Large intestine (tissue), 12 donors: ENCODE measurements around the gene HSF2. TPM values are rescaled to one million over a fixed set of nuclear protein-coding genes. Genes with fewer than 3 reads are reported as not detected.
A peak's percentile ranks its signal among the peaks of the same experiment; 100 is the strongest.

ENCODE experiments used
- DNase-seq, 2 donors: peaks; one replicate each; pipeline versions ENCODE4 v3.0.0 to v3.0.0-alpha.2; 2013
- H3K27ac ChIP-seq: one replicate; pipeline ENCODE4 v1.5.1; 2013; ENCODE audit warnings: low read length
- H3K27me3 ChIP-seq: 2 replicates; pipeline ENCODE4 v1.6.1; 2013; ENCODE audit warnings: low read length; ENCODE audit not compliant: control insufficient read depth, insufficient read depth
- H3K36me3 ChIP-seq: 2 replicates; pipeline ENCODE4 v1.6.1; 2013; ENCODE audit warnings: low read length; ENCODE audit not compliant: control insufficient read depth, insufficient read depth
- H3K4me1 ChIP-seq: one replicate; pipeline ENCODE4 v1.6.1; 2013; ENCODE audit warnings: low read length; ENCODE audit not compliant: control insufficient read depth, insufficient read depth
- H3K4me3 ChIP-seq: one replicate; pipeline ENCODE4 v1.5.1; 2013; ENCODE audit warnings: low read length
- H3K9me3 ChIP-seq: one replicate; pipeline ENCODE4 v1.6.1; 2013; ENCODE audit warnings: mild to moderate bottlenecking, low read depth, low read length, moderate library complexity; ENCODE audit not compliant: control insufficient read depth
- WGBS: methylation state at CpG from one replicate; pipeline ENCODE4 v1.1.5; 2013; ENCODE audit warnings: low lambda C conversion rate; ENCODE audit not compliant: insufficient coverage; 5-methylcytosine and 5-hydroxymethylcytosine counted together
- long read RNA-seq, 11 donors: transcript quantifications; one replicate each; lab custom pipeline, GENCODE V29; 2026
- polyA plus RNA-seq: library from polyadenylated mRNA; unstranded; fragments of 120-200 nt; gene quantifications from one replicate; pipeline ENCODE4 v1.2.1, GENCODE V29; 2013

The HSF2 gene, protein sequence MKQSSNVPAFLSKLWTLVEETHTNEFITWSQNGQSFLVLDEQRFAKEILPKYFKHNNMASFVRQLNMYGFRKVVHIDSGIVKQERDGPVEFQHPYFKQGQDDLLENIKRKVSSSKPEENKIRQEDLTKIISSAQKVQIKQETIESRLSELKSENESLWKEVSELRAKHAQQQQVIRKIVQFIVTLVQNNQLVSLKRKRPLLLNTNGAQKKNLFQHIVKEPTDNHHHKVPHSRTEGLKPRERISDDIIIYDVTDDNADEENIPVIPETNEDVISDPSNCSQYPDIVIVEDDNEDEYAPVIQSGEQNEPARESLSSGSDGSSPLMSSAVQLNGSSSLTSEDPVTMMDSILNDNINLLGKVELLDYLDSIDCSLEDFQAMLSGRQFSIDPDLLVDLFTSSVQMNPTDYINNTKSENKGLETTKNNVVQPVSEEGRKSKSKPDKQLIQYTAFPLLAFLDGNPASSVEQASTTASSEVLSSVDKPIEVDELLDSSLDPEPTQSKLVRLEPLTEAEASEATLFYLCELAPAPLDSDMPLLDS
- polyA plus RNA-seq: 16.4 TPM
- long read RNA-seq, donor 1, partial matches to known transcripts: 0 of 4 reads
- long read RNA-seq, donor 1, other reads (novel, unspliced or antisense): 0 of 4 reads
- long read RNA-seq, donor 2, partial matches to known transcripts: 0 of 4 reads
- long read RNA-seq, donor 2, other reads (novel, unspliced or antisense): 0 of 4 reads
- long read RNA-seq, donor 3, partial matches to known transcripts: 0 of 6 reads
- long read RNA-seq, donor 3, other reads (novel, unspliced or antisense): 0 of 6 reads
- long read RNA-seq, donor 4: 0 reads
- long read RNA-seq, donor 5, partial matches to known transcripts: 0 of 2 reads
- long read RNA-seq, donor 5, other reads (novel, unspliced or antisense): 0 of 2 reads
- long read RNA-seq, donor 6, partial matches to known transcripts: 0 of 1 reads
- long read RNA-seq, donor 6, other reads (novel, unspliced or antisense): 0 of 1 reads
- long read RNA-seq, donor 7, partial matches to known transcripts: 0 of 5 reads
- long read RNA-seq, donor 7, other reads (novel, unspliced or antisense): 0 of 5 reads
- long read RNA-seq, donor 8, partial matches to known transcripts: 0 of 7 reads
- long read RNA-seq, donor 8, other reads (novel, unspliced or antisense): 0 of 7 reads
- long read RNA-seq, donor 9, transcript HSF2-201 (13 exons, 2,549 nt): major isoform, 5 of 115 reads
- long read RNA-seq, donor 9, transcript HSF2-202 (12 exons, 2,643 nt): major isoform, 5 of 115 reads
- long read RNA-seq, donor 9, partial matches to known transcripts: 35 of 115 reads
- long read RNA-seq, donor 9, other reads (novel, unspliced or antisense): 70 of 115 reads
- long read RNA-seq, donor 10, partial matches to known transcripts: 0 of 3 reads
- long read RNA-seq, donor 10, other reads (novel, unspliced or antisense): 0 of 3 reads
- long read RNA-seq, donor 11, transcript HSF2-202 (12 exons, 2,643 nt): major isoform, 6 of 7 reads
- long read RNA-seq, donor 11, partial matches to known transcripts: 0 of 7 reads
- long read RNA-seq, donor 11, other reads (novel, unspliced or antisense): 0 of 7 reads

DNA sequence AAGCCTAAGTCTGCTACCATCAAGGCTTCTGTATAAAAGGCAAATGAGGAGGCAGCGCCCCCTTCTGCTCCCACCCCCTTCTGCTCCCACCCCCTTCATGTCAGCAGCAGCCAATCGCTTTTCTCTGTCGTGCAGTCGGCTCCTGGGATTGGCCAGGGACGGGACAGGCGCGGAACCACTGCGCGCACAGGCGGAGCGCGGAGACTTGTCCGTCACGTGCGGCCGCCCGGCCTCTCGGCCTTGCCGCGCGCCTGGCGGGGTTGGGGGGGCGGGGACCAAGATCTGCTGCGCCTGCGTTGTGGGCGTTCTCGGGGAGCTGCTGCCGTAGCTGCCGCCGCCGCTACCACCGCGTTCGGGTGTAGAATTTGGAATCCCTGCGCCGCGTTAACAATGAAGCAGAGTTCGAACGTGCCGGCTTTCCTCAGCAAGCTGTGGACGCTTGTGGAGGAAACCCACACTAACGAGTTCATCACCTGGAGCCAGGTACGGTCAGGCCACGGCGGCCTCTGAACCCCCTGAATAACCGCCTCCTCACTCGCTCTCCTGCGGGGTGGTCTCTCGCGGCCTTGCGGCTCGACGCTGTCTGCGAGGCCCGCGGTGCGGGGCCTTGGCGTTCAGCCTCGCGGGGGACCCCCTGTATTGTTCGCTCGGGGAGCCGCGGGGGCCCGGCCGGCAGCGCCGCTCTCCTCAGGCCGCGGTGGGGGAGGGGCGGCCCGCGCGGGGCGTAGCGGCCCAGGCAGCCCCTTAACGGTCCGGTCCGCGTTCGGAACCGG is at the start of gene HSF2:
Gene HSF2, plus strand, starts transcription at position 305 of the 773 bp plus-strand sequence. Its CDS starts 86 bp downstream, at position 391.
- Histone ChIP-seq H3K36me3 (no peaks in the 10 kb centered on the region), H3K27me3 (no peaks in the 10 kb centered on the region), H3K27ac (peak within 1 kb of the TSS; percentile 85), H3K4me1 (no peaks in the 10 kb centered on the region), H3K9me3 (no peaks in the 10 kb centered on the region), H3K4me3 (peak within 1 kb of the TSS; percentile 96)
- no CpG with 5 or more reads among the region's 82 CpGs for WGBS
- peak; percentile 97 to 98 for DNase-seq

DNA sequence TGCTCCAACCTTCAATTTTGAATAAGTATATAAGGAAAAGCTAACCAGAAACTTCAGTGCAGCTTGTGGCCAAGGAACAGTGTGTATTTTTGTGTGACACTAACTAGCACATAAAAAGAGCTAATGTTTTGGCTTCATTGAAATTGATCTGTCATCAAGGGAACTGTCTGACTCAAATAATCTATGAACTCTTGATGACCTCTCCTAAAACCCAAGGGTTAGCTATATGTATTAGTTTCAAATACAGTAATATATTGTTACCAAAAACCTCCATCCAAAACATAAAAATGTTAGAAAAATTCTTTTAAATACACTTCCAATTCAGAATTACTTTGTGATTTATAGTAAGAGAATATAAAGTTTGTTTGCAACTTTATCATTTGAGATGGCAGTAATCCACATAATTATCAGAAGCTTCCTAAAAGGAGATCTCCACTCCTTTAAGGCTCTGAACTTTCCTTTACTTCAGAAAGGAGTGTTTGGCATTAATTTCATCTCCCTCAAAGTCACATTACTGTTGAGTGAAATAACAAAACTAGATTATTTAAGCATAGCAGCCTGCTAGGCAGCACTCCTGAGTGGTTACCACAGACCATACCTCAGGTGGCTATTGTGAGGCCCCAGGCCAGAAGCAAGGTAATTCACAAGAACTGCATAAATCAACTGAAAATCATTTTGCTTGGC is 46.3 kb upstream of the HSF2 start:
- H3K4me3 ChIP-seq: no peak overlapping the region
- H3K9me3 ChIP-seq: no peaks in the 10 kb centered on the region
- no peak for DNase-seq
- H3K36me3 ChIP-seq: no peaks in the 10 kb centered on the region
- no peak overlapping the region for H3K27ac ChIP-seq
- no peaks in the 10 kb centered on the region for H3K27me3 ChIP-seq
- H3K4me1 ChIP-seq: no peaks in the 10 kb centered on the region

DNA sequence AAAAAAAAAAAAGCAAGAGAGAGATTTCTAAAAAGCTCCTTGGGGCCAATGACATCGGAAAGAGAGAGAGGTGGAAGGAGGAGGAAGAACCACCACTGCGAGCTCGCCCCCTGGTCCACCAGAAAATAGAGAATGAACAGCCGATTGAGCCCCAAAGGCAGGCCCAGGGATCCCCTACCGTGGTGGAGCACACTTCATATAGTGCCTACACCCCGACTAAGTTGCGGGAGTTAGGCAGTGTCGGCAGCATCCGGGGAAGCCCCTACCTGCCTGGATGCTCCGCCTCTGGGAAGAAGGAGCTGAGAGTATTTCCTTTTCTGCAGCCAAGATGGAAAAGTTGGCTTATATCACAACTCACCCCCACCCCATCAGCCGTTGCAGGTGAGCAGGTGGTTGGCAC is 38.6 kb upstream of the HSF2 start:
- H3K36me3 ChIP-seq: no peaks in the 10 kb centered on the region
- H3K27me3 ChIP-seq: no peaks in the 10 kb centered on the region
- H3K9me3 ChIP-seq: no peaks in the 10 kb centered on the region
- DNase-seq: no peak
- H3K4me1 ChIP-seq: no peaks in the 10 kb centered on the region
- WGBS: no CpG with 5 or more reads among the region's 11 CpGs
- no peak overlapping the region for H3K27ac ChIP-seq
- H3K4me3 ChIP-seq: no peak overlapping the region

DNA sequence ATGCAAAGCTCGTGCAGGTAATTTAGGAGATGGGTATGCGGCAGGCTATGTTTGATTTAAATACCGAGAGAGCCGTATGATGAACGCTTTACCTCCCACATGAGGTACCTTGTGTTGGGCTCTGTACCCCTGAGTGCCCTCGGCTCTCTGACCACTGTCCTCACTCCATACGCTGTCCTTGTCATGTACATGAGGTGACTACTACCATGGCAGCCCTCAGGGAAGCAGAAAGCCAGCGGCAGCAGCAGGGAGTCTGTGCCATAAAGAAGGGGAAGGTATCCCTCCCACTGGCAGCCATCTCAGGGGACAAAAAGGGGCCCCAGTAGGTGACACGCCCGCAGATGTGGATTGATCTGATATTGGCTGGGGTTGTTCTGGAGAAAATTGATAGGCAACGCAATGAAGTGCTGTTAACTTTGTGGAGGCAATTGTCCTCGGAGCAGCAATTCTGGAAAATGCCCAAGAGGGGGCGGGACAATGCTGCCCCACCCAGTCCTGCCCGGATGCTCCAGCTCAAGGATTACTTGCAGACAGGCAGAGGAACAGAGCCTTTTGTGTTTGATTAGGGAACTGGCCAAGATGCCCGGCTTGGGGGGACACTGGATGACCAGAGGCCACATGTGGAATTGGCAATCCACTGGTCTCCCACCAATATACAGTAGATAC is 38.0 kb upstream of the HSF2 start:
- Histone ChIP-seq H3K36me3 (no peaks in the 10 kb centered on the region), H3K4me3 (no peak overlapping the region), H3K27ac (no peak overlapping the region), H3K27me3 (no peaks in the 10 kb centered on the region), H3K4me1 (no peaks in the 10 kb centered on the region), H3K9me3 (no peaks in the 10 kb centered on the region)
- 100% methylated on average over 1 of the region's 15 CpGs for WGBS
- DNase-seq: no peak

DNA sequence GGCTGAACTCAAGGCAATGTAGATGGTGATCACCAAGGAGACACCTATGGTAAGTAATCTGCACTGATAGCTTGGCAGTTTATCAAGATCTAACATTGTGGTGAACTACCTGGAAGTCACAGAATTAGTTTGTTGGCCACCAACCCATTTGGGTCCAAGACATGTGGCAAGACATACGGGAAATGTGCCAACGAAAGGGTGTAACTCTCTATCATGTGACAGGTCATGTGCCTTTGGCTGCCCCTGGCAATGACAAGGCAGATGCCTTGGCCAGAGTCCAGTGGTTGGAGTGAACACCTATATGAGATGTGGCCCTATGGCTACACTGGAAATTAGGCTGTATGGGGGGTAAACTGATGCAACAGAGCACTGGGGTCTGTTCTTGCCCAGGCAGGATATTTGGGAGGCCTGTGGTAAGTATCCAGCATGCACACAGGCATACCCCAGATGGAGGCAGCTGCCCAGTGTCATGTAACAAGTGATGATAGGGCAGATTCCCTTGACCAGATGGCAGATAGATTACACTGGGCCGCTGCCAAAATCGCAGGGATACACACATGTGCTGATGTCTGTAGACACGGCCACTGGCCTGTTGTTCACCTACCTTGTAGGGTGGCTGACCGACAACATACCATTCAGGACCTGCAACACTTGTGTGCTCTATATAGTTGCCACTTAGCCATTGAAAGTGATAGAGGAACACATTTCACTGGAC is 35.5 kb upstream of the HSF2 start:
- Histone ChIP-seq H3K9me3 (no peaks in the 10 kb centered on the region), H3K4me3 (no peak overlapping the region), H3K4me1 (no peaks in the 10 kb centered on the region), H3K36me3 (no peaks in the 10 kb centered on the region), H3K27me3 (no peaks in the 10 kb centered on the region), H3K27ac (no peak overlapping the region)
- WGBS: no CpG with 5 or more reads among the region's 6 CpGs
- no peak for DNase-seq

DNA sequence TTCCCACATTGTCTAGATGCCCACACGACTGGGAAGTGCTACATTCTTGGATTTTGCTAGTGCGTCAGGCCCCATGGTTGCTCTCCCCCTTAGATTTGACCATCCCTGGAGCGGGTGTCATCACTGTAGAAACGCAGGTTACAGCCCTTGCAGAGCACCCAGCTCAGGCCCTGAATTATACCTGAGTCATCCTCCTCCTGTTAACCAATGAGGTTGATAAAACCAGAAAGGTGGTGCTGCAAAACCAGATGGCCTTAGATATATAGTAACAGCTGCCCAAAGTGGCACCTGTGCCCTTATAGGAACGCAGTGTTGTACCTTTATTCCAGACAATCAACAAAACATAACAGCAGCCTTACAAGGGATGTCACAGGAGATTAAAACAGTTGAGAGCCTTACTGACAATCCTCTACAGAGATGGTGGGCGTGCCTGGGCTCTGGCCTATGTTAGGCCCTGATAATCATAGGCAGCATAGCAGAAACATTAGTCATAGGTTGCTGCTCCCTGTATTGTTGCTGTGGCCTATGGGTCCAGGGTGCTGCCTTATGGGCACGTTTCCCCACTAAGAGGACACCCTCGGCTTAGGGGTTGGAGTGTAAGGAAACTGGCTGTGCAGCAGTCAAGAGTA is 33.6 kb upstream of the HSF2 start:
- no peaks in the 10 kb centered on the region for H3K27me3 ChIP-seq
- no peaks in the 10 kb centered on the region for H3K36me3 ChIP-seq
- WGBS: no CpG with 5 or more reads among the region's 8 CpGs
- H3K4me1 ChIP-seq: no peaks in the 10 kb centered on the region
- DNase-seq: no peak
- H3K4me3 ChIP-seq: no peak overlapping the region
- H3K9me3 ChIP-seq: no peaks in the 10 kb centered on the region
- H3K27ac ChIP-seq: no peak overlapping the region

DNA sequence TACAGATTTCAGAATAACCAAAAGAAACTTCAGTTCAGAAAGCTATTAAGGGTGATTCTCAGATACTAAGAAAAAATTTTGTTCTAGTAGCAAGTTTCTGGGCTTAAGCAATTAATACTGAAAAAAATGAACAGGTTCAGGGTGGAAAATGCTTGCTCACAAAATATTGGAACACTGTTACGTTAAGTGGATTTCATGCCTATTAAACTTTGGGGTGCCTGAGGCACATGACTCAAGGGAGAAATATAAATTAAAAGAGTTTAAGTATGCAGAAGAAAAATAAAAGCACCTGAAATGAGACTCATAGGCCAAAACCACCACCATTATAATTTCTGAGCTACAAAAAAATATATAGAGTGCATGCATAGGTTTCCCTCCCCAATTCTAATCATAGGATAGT is 32.3 kb upstream of the HSF2 start:
- H3K9me3 ChIP-seq: no peaks in the 10 kb centered on the region
- no peak overlapping the region for H3K4me3 ChIP-seq
- H3K4me1 ChIP-seq: no peaks in the 10 kb centered on the region
- no peaks in the 10 kb centered on the region for H3K27me3 ChIP-seq
- WGBS: no CpG with 5 or more reads among the region's 1 CpG
- DNase-seq: no peak
- no peaks in the 10 kb centered on the region for H3K36me3 ChIP-seq
- no peak overlapping the region for H3K27ac ChIP-seq

DNA sequence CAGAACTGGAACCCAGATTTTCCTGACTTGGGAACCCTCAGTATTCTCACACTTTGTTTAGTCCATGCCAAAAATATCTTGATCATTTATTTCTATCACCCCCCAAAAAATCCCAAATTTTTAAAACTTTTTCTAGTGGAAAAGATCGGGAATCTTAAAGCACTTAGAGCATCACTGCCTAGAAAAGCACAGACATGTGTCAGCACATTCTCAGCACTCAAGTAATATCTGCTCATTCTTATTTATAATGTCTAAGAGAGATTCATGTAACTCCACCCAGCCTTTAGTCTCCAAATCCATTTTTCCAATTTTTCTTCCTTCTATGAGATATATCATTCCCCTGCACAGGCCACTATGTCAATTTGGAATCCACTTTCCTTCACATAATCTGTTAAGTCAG is 29.9 kb upstream of the HSF2 start:
- no peaks in the 10 kb centered on the region for H3K36me3 ChIP-seq
- 100% methylated on average over 1 of the region's 1 CpG for WGBS
- H3K4me1 ChIP-seq: no peaks in the 10 kb centered on the region
- no peak overlapping the region for H3K4me3 ChIP-seq
- H3K27me3 ChIP-seq: no peaks in the 10 kb centered on the region
- no peak for DNase-seq
- H3K9me3 ChIP-seq: no peaks in the 10 kb centered on the region
- H3K27ac ChIP-seq: no peak overlapping the region
